Measurements from ENCODE around the gene PARVB.

GRCh38 chr22:43995798-43996169, 28.3 kb upstream of the PARVB start:
- TF ChIP-seq CTCF (IDR thresholded peaks at IDR 0.05) = no peak
- TF ChIP-seq POLR2A (IDR thresholded peaks at IDR 0.05) = no peak

Measured in body of pancreas (tissue), 4 donors.